GM12892 (cell line): ENCODE measurements around the gene IFIT1B.

Source experiments
- POLR2A ChIP-seq: IDR thresholded peaks from 2 replicates; pipeline ENCODE4 v1.6.1; 2011; ENCODE audit warnings: low read depth, low read length, control low read depth
- POLR2AphosphoS5 ChIP-seq: IDR thresholded peaks from 2 replicates; pipeline ENCODE4 v1.6.1; 2011; ENCODE audit warnings: low read depth, low read length, control low read depth
- TAF1 ChIP-seq: IDR thresholded peaks from 2 replicates; pipeline ENCODE4 v1.6.1; 2011; ENCODE audit warnings: low read depth, mild to moderate bottlenecking, control low read depth, low read length, borderline replicate concordance

- no peak for TF ChIP-seq POLR2A
- no peak for TF ChIP-seq POLR2AphosphoS5
- TF ChIP-seq TAF1: no peak
These were observed 16.0 kb downstream of the IFIT1B start for GRCh38 chr10:89393898-89394297.
